Right atrium auricular region (tissue), 2 donors: ENCODE results near the gene F9. TPM values are rescaled to one million over a fixed set of nuclear protein-coding genes. Genes with fewer than 3 reads are reported as not detected.

Experiments
- DNase-seq: peaks from one replicate; pipeline ENCODE4 v3.0.0-alpha.2; 2019; ENCODE audit warnings: low spot score
- H3K27ac ChIP-seq, 2 donors: fragments of 200-600 bp; sonication (generic); 1 replicate in 1 of 2; 2 replicates in 1 of 2; pipeline ENCODE4 v1.5.1; 2016 to 2019
- H3K27me3 ChIP-seq, 2 donors: fragments of 200-600 bp; sonication (generic); one replicate each; pipeline versions ENCODE4 v1.5.1 to v1.6.0; 2017 to 2019
- H3K36me3 ChIP-seq: fragments of 200-600 bp; sonication (generic); one replicate; pipeline ENCODE4 v1.5.1; 2016
- H3K4me1 ChIP-seq, 2 donors: fragments of 200-600 bp; sonication (generic); one replicate each; pipeline versions ENCODE4 v1.5.1 to v1.6.0; 2017 to 2019
- H3K4me3 ChIP-seq, 2 donors: fragments of 200-600 bp; sonication (generic); 1 replicate in 1 of 2; 2 replicates in 1 of 2; pipeline ENCODE4 v1.5.1; 2017 to 2019; ENCODE audit warnings: mild to moderate bottlenecking in 1 of 2, moderate library complexity in 1 of 2
- H3K9me3 ChIP-seq, 2 donors: fragments of 200-600 bp; sonication (generic); one replicate each; pipeline ENCODE4 v1.5.1; 2019
- CTCF ChIP-seq, 2 donors: fragments of 200-600 bp; sonication (generic); IDR thresholded peaks; one replicate each; pipeline ENCODE4 v1.5.1; 2019; ENCODE audit warnings: antibody characterized with exemption in 2 of 2
- total RNA-seq, 2 donors: library from RNA; depleted of rRNA; stranded (reverse); fragments of >200 nt; gene quantifications; one replicate each; pipeline ENCODE4 v1.1.0, GENCODE V29; 2016

Gene F9
- total RNA-seq, result not detected

- no peaks in the 10 kb centered on the region for H3K9me3 ChIP-seq
- H3K36me3 ChIP-seq, result no peaks in the 10 kb centered on the region
- TF ChIP-seq CTCF (IDR thresholded peaks at IDR 0.05), result no peak
- H3K4me1 ChIP-seq, result no peaks in the 10 kb centered on the region
- no peak for DNase-seq
- no peak within 1 kb of the TSS for H3K4me3 ChIP-seq
- H3K27me3 ChIP-seq, result no peaks in the 10 kb centered on the region
- no peak within 1 kb of the TSS for H3K27ac ChIP-seq
Observed at GRCh38 chrX:139530550-139530949, at the start of gene F9. TSS of gene F9 (plus strand) at chrX:139530739. CDS start at chrX:139530765, 26 bp downstream.

GRCh38 chrX:139483699-139484098 lies 46.8 kb upstream of the F9 start:
- DNase-seq, result no peak
- Histone ChIP-seq H3K27me3 (no peaks in the 10 kb centered on the region), H3K4me1 (no peaks in the 10 kb centered on the region), H3K4me3 (no peak overlapping the region), H3K9me3 (no peaks in the 10 kb centered on the region), H3K27ac (no peak overlapping the region), H3K36me3 (no peaks in the 10 kb centered on the region)
- TF ChIP-seq CTCF (IDR thresholded peaks at IDR 0.05), result no peak

GRCh38 chrX:139484591-139484990 lies 45.9 kb upstream of the F9 start:
- Histone ChIP-seq H3K27me3 (no peaks in the 10 kb centered on the region), H3K9me3 (no peaks in the 10 kb centered on the region), H3K4me3 (no peak overlapping the region), H3K4me1 (no peaks in the 10 kb centered on the region), H3K36me3 (no peaks in the 10 kb centered on the region), H3K27ac (no peak overlapping the region)
- no peak for DNase-seq
- no peak for TF ChIP-seq CTCF (IDR thresholded peaks at IDR 0.05)

GRCh38 chrX:139495324-139495723 lies 35.2 kb upstream of the F9 start:
- Histone ChIP-seq H3K9me3 (no peaks in the 10 kb centered on the region), H3K36me3 (no peaks in the 10 kb centered on the region), H3K27ac (no peak overlapping the region), H3K4me3 (no peak overlapping the region), H3K27me3 (no peaks in the 10 kb centered on the region), H3K4me1 (no peaks in the 10 kb centered on the region)
- no peak for DNase-seq
- TF ChIP-seq CTCF (IDR thresholded peaks at IDR 0.05), result no peak

GRCh38 chrX:139506333-139506732 lies 24.2 kb upstream of the F9 start:
- Histone ChIP-seq H3K36me3 (no peaks in the 10 kb centered on the region), H3K9me3 (no peaks in the 10 kb centered on the region), H3K4me1 (no peaks in the 10 kb centered on the region), H3K27ac (no peak overlapping the region), H3K27me3 (no peaks in the 10 kb centered on the region), H3K4me3 (no peak overlapping the region)
- no peak for TF ChIP-seq CTCF (IDR thresholded peaks at IDR 0.05)
- DNase-seq, result no peak

- Histone ChIP-seq H3K27ac (no peak overlapping the region), H3K36me3 (no peaks in the 10 kb centered on the region), H3K4me3 (no peak overlapping the region), H3K9me3 (no peaks in the 10 kb centered on the region), H3K27me3 (no peaks in the 10 kb centered on the region), H3K4me1 (no peaks in the 10 kb centered on the region)
- no peak for TF ChIP-seq CTCF (IDR thresholded peaks at IDR 0.05)
- DNase-seq, result no peak
Observed at GRCh38 chrX:139508099-139508498, 22.4 kb upstream of the F9 start.
